SIG-M5 (cell line): ENCODE results near the gene S100A7.

Experiments
- DNase-seq: peaks from one replicate; lab custom pipeline; 2025; lab: John Stamatoyannopoulos, UW

Gene S100A7

DNA sequence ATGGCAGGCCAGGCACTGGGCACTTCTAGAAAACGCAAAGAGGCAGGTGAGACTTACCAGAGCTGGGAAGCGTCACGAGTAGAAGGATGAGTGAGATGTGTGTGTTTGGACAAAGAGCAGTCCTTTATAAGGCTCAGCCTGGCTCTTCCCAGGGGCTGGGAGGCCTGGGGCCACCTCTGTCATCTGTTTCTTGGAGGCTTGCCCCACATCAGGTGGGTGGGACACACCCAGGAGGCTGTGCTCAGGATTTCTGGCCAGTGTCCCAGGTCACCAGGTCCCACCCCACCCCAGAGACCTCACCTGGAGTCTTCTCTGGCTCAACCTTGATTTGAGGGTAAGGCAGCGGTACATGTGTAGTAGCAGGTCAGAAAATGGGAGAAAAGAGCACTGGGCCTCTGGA is at the start of gene S100A7:
TSS of gene S100A7 (minus strand) at position 101 of the 400 bp plus-strand sequence. CDS start 1,638 bp downstream, outside the sequence.
- no peak for DNase-seq

DNA sequence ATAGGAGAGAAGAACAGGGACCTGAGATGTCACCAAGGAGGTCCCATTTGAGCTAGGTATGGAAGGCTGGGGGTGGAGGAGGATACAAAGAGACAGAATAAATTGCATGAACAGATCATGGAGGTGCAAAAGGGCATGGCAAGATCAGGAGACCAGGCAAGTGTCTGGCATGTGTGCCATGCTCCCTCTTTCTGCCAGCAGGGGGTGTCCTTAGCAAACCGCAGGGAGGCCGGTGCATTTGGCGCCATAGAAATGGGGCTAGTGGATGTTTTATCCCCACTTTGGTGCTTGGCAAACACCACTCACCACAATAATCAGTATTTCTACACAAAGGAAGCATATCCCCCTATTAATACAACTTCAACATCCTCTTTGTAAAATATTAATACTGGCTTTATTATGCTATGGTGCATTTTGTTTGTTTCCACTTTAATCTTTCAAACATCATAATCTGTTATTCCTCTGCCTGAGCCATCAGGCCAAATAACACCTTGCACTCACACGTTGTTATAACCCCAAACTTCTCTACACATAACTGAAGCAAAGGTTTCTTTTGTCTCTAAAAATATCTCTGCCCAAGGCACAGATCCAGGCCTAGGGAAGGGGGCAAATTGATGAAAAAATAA is 49.4 kb upstream of the S100A7 start:
- no peak for DNase-seq

DNA sequence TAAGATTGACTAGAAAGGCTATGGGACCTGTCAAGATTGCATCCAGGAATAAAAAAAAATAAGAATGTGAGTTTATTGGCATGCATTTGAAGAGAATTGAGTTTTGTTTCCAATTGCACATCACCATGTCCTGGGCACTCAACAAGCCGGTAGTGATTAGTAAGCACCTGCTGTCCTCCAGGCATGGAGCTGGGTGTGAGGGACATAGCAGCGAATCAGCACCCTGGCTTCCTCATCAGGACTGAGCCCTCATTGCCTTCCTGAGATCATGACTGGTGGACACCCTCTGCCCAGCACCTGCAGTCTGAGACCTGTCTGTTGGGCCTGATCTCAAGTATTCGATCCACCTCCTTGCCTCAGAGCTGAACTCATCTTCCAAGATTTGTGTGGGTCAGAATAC is 48.6 kb upstream of the S100A7 start:
- no peak for DNase-seq

DNA sequence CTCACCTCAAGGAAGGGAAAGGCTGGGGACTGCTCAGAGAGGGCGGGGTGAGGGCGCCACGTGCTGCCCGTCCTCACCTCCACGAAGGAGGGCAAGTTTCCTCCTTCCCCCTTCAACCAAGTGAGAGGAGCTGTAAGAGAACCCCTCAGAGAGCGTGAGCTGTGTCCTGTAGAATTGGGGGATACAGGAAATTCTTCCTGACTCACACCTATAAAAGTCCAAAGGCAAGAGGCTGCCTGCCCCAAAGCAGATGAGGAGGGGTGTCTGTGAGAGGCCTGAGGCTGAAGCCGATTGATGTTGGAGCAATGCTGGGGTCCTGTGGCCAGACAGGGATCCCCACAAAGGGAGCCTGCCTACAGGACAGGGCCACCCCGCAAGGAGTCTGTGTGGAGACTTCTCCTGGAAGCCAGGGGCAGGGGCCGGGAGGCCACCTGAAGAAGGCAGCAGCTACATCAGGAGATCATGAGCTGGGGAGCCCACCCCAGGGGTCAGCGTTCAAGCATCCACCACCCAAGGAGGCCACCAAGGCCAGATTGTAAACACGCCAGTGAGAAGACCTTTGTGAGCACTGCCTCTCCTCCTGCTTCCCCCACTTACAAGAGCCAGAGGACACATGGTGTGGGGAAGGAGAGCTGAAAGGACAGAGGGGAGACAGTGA is 47.6 kb upstream of the S100A7 start:
- no peak for DNase-seq

DNA sequence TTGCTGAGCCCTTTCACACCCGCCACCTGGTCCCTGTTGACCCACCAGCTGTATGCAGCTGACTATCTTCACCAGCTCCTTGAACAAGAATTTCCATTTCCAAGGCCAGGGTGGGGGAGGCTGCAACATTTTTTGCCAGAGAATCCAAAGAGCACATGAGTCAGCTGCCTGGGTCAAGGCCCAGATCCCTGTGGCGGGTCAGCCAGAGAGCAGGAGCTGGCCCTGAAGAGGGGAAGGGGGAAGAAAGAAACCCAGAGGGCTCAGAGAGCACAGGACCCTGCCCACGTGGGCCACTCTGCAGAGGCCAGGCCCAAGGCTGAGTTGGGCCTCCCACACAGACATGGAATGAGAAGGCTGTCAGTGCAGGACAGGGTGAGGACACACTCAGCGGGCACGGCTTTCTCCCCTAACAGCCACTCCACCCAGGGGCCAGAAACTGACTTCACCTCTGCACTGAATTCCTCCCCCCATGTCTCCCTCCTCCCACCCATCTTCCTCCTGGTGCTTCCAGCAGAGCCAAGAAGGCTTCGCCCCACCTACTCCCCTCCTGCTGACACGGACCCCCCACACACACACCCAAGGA is 46.5 kb upstream of the S100A7 start:
- DNase-seq = no peak

DNA sequence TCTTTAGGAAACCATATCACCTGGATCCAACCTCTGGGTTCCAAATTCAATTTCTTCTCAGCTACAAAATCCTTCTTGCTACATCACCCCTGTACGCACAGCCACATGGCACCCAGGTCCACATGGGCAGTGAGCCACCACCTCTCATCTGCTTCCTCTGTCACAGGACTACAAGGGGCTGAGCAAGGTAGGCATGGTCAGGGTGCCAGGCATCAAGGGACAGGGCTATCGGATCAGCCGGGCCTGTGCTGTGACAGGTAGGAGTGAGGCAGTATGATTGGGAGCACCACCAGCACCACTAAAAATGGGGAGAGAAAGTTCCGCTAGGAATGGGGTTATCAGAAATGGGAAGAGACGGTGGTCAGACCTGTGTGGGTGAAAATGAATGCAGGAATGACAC is 45.9 kb upstream of the S100A7 start:
- DNase-seq = no peak

DNA sequence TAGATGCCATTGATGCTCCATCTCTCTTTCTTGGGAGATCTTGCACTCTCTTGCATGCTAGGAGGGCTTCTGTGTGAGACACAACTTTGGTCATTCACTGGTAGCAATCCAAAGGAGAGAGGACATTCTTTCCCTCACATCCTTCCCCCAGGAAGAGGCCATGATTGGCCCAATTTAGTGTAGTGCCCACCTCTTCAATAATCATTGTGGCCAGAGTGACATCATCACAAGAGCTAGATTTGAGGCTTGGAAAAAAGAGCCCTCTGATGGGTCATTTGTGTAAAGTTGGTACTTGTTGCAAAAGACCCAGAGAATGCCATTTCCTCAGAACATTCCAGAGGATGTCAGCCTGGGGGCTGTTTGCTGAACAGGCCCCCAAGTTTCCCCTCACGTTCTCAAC is 45.1 kb upstream of the S100A7 start:
- no peak for DNase-seq

DNA sequence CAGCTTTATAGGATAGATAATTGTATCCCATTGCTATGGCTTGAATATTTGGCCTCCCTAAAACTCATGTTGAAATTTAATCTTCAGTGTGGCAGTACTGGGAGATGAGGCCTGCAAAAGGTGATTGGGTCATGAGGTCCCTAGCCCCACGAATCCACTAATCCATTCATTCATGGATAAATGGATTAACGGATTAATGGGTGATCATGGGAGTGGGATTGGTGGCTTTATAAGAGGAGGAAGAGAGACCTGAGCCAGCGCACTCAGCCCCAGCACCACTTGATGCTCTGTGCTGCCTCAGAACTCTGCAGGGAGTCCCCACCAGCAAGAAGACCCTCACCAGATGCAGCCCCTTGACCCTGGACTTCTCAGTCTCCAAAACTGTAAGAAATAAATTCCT is 43.3 kb upstream of the S100A7 start:
- no peak for DNase-seq

DNA sequence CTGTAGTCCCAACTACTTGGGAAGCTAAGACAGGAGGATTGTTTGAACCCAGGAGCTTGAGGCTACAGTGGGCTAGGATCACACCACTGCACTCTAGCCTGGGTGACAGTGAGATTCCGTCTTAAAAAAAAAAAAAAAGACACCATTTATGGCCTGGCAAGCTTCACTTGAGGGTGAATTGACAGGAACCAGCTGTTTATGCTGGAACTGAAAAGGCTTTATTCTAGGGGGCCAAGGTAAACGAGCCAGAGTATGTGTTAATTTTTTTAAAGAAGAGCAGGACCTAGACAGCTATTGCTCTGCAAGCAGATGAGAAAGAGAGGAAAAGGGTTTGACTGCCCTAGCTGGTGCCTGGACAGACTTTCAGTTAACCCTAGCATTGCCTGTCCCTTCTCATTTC is 38.3 kb upstream of the S100A7 start:
- DNase-seq = no peak

DNA sequence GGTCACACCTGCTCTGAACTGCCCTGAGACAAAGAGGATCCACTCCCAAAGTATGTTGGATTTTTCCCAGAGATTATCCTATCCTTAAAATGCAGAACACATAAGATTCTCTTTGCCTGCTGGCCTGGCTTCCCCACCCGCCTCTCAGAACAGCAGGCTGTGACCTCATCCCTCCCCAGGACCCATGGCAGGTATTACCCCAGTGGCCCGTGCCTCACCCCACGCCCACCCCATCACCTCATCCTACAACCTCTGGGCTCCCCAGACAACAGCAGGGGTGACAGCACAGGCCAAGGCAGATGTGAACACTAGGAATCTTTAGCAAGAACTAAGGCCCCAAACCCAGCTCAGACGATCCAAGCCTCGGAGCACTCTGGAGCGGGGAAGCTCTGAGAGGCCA is 35.1 kb upstream of the S100A7 start:
- DNase-seq = no peak

DNA sequence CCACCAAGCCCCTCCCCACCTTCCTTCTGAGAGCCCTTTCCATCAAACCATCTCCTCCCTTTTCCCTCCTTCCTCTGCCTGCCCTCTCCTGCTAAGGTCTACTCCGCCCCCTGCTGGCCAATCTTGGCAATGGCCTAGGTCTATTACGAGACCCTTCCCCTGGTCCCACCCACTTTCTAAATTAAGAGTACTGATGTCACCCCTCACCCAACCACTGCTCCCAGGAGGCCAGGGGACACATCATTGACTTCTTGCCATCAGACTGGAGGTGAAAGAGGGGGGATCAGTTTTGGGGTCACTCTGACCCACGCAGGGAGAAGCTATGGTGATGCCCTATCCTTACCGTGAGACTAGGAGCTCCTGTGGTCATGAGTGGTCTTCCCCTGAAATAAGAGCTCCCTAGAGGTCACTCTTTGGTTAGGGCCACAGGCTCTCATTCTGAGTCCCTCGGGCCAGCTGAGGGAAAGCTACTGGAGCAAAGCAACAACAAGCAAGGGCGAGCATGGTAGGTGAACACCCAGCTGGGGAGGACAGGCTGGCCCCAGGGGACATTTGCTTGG is 34.6 kb upstream of the S100A7 start:
- peak; percentile 28 for DNase-seq

DNA sequence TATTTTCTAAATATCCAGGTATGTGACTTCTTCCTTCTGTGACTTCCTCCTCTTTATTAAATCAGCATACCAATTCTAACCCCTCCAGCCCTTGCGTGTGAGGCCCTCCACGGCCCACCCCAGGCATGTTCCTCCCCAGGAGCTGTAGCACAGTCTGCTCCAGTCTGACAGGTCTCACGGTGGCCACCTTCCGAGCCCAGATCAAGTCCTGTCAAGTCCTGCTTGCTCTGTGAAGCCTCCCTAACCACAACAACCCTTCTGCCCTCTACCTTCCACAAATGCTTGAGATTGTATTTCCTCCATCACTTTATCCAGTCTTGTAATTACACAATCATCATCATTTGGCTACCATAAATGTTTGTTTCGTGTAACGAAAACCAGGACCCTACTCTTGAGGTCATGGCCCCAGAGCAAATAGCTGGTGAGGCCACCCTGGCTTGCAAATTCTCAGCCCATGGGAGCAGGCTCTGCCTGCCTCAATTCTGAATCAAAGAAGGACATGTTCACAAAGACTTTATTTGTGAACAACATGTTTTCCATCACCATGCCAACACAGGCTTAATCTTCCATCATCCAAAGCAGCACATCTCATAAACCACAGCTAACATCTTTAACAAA is 33.0 kb upstream of the S100A7 start:
- no peak for DNase-seq

DNA sequence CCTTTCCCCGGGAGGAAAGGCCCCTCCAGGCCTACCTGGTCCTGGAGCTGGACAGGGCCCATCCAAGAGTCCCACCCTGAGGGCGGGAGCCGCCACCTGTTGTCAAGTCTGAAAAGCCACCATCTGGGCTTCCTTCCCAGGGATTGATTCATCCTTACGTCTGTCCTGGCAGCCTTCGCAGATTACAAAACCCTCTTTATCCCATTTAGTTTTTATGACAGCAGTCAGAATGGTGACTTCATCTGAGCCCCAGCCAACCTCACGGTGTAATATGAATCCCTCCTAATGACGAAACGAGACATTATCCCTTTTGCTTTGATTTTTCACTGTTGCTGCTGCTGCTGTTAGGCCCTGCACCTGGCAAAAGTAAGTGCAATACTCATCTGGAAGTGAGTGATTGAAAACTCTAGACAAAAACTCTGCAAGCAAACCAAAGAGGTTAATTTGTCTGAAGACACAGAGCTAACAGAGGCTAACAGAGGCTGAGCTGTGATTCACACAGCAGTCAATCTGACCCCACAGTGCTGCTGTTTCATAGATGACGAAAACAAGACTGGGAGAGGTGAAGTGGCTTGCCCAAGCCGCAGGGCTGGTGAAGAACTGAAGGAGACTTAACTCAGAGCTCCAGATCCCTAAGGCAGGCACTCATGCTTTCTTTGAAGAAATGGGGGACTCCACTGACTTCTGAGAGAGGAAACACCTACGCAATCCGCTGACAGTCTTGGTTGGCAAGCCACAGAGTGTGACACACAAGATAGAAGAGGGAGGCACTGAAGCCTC is 30.0 kb upstream of the S100A7 start:
- peak; percentile 82 for DNase-seq

DNA sequence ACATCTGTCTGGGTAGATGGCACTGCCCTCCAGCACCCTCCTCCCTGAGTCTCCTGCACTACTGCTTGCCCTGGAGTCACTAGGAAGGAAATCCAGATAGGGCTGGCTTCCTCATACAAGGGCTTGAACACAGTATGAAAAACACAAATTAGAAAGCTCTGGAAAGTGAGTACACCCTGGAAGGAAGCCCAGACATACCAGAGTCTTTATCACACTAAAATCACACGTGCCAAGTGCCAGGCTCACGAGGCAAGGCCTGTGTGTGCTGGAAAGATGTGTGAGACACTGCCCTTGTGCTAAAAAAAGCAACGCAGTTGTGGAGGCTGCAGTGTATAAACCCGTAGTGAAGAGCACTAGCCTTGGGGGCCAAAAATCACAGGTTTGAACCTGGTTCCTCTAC is 28.3 kb upstream of the S100A7 start:
- no peak for DNase-seq

DNA sequence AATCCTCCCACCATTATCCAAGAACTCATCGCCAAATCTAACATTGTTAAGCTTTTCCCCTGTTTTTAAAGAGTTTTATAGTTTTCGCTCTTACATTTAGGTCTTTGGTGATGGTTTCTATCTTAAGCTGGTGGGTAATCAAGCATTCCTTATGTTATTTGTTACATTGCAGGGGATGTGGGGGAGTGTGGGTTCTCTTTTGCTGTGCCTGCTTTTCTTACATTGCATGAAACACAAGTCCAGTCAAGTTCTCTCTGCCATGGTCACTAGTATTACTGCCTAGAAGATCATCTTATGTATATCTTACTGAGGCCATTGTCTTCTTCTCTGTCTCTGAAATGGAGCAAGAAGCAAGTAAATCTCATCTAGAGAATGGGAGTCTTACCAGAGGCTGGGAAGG is 27.3 kb upstream of the S100A7 start:
- no peak for DNase-seq

DNA sequence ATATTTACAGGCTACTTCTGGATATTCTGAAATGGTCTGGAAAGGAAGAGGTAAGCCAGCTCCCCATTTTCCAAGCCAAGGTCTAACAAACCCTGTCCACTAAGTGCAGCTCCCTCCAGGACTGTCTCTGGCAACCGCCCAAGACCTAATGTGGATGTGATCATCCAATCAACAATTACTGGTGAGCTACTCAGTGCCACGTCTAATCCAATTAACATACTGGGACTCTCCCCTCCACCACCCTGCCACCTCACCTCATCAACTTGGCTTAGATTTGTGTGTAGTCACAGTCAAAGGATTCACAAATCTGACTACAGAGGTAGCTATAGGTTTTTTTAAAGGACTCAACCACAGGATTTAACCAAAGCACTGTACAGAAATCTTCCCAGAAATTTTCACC is 25.4 kb upstream of the S100A7 start:
- no peak for DNase-seq

DNA sequence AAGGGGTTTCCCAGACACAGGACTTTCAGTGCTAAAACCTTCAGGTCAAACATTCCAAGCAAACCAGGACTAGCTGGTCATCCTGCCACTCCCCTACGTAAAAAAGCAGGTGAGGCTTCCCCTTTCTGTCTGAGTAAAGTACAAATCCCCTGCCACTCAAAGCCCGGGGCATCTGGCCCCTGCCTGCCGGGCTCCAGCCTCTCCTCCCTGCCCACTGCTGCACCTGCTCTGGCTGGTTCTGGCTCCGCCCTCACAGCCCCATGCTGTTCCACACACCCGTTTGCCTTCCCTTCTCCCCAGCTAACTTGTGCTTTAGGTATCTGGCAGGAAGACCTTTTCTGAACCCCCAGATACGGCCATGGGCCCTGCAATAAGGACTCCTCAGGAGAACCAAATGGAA is 23.3 kb upstream of the S100A7 start:
- DNase-seq = no peak

DNA sequence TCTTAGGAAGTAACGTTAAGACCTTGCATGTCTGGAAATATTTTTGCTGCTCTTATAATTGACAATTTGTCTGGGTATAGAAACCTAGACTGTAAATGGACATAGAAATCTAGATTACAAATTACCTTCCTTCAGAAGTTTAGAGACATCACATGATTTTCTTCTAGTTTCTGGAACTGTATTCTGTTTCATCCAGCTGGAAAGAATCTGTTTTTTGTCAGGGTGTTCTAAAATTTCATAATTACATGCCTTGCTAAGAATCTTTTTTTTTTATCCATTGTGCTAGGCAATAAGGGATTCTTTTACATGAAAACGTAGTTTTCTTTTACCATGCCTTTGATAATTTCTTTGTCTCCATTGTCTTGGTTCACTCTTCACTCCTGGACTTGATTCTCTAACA is 20.7 kb upstream of the S100A7 start:
- no peak for DNase-seq

DNA sequence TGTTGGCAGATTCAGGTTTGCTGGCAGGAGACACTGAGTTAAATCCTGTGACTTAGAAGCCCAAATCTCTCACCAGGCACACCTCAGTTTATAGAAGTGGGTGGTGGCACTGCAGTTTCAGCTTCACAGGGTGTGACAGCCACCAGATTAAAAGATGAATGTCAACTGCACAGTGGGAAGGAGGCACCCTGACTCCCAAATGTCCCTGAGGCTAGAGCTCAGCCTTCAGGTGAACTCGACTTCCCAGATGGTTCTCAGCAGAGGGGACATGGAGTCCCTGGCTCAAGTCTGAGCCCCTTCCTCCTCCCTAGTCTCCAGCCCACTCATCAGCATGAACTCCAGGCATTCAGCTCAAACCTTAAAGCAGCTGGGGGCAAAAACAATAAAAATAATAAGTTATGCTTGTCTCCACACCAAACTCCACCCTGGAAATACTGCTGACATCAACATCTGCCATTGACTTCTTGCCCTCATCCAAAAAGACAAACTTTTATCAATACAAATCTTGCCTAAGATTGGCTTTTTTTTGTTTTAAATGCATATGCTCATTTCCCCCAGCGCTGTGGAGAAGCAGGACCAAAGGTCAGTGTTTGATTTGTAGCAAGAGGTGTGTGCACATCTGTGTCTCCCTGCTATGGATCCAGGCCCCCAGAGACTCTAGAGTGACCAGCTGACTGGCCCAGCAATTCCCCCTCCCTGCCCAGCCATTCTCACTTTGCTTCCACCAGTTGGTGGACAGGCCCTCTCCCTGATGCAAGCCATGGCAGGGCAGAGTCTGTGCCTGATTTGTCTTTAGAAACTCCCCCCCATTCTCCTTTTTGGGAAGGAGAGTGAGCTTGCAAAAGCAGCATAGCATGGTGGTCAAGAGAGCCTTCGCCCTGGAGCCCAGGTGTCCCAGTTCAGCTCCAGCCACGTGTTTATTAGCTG is 18.5 kb upstream of the S100A7 start:
- DNase-seq = no peak

DNA sequence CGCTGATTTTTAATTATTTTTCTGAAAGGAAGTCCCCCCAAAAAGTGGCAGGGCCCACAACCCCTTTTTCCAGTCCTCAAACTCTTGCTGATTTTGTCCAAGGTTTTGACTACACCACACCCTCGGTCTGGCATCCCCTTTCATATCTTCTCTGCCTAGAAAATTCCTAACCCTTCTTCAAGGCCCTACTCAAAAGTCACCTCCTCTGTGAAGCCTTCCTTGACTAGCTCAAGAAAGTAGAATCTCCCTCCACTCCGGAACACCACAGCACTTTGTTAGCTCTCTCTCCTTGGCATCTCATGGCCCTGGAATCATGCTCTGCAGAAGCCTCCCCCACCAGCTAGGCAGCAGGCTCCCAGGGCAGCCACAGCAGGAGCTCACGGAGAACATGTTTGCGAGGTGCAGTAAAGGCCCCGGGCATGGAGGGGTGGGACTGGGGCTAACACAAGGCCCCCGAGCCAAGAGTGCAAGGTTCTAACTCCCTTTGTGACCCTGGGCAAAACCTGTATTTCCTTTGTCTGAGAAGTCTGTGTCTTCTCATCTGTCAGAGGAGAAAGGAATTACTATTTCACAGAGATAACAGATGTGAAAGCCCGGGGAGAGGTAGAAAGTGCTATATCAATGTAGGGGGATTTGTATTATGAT is 17.7 kb upstream of the S100A7 start:
- DNase-seq = no peak
